GM12878 (cell line): Measurements from ENCODE around the gene DACH1. TPM values are rescaled to one million over a fixed set of nuclear protein-coding genes. Genes with fewer than 3 reads are reported as not detected.

Experiments
- ATAC-seq: fragments of 200-7000 bp; cut with Tn5 transposase; 3 replicates; pipeline ENCODE4 v1.9.1; 2020; ENCODE audit warnings: mild to moderate bottlenecking, moderate library complexity
- BruUV-seq: library from RNA; stranded (reverse); fragments of 400-500 nt; replicated peaks from 2 replicates; lab custom pipeline; 2021; lab: Mats Ljungman, UMichigan
- CTCF ChIA-PET: fragments of 300-600 bp; sonication (Branson Sonifier 250); formaldehyde crosslinking; extraction: SDS; loops from one replicate; lab custom pipeline; 2021; ENCODE audit warnings: inconsistent platforms; lab: Yijun Ruan, JAX
- POLR2A ChIA-PET: fragments of 350-600 bp; formaldehyde crosslinking; extraction: SDS; loops from one replicate; lab custom pipeline; 2021; ENCODE audit warnings: inconsistent platforms; lab: Charles Lee
- RAD21 ChIA-PET: fragments of 300-600 bp; sonication (Branson Sonifier 250); formaldehyde crosslinking; loops from one replicate; lab custom pipeline; 2023; ENCODE audit warnings: antibody characterized with exemption; ENCODE audit not compliant: unreplicated experiment; lab: Charles Lee
- SMC1A ChIA-PET: fragments of 300-600 bp; sonication (Branson Sonifier 250); formaldehyde crosslinking; loops from one replicate; lab custom pipeline; 2023; ENCODE audit not compliant: unreplicated experiment, uncharacterized antibody; lab: Charles Lee
- DNase-seq: peaks from one replicate; pipeline ENCODE4 v3.0.0-alpha.2; 2011; ENCODE audit warnings: low read depth, low spot score
- FAIRE-seq: peaks from 3 replicates; lab custom pipeline; 2011; peaks lifted over from hg19 to GRCh38; lab: Jason Lieb, UNC
- H2AFZ ChIP-seq: 2 replicates; pipeline ENCODE4 v1.6.0; 2011; ENCODE audit warnings: low read depth, low read length, control low read depth; ENCODE audit not compliant: control insufficient read depth
- H3K27ac ChIP-seq: 2 replicates; pipeline ENCODE4 v1.5.1; 2011; ENCODE audit warnings: control low read depth; ENCODE audit not compliant: control insufficient read depth, insufficient read depth
- H3K27me3 ChIP-seq, 2 experiments: replicated peaks in 1 of 2; 2 replicates each; pipeline versions ENCODE4 v1.6.0 to v1.6.1; 2011; ENCODE audit warnings: low read length in 1 of 2; ENCODE audit not compliant: control insufficient read depth in 2 of 2, insufficient read depth in 2 of 2
- H3K36me3 ChIP-seq, 2 experiments: 2 replicates each; pipeline ENCODE4 v1.5.1; 2011; ENCODE audit warnings: low read length in 1 of 2; ENCODE audit not compliant: control insufficient read depth in 2 of 2, insufficient read depth in 2 of 2
- H3K4me1 ChIP-seq: 2 replicates; pipeline ENCODE4 v1.6.1; 2011; ENCODE audit warnings: mild to moderate bottlenecking, low read length, moderate library complexity, mixed read lengths; ENCODE audit not compliant: control insufficient read depth, insufficient read depth
- H3K4me2 ChIP-seq: 2 replicates; pipeline ENCODE4 v1.6.0; 2011; ENCODE audit warnings: control low read depth; ENCODE audit not compliant: control insufficient read depth, insufficient read depth
- H3K4me3 ChIP-seq: fragments of 200-600 bp; sonication (generic); 2 replicates; pipeline ENCODE4 v1.5.1; 2016
- H3K79me2 ChIP-seq: 2 replicates; pipeline ENCODE4 v1.6.0; 2011; ENCODE audit warnings: low read length; ENCODE audit not compliant: control insufficient read depth, insufficient read depth
- H3K9ac ChIP-seq: 2 replicates; pipeline ENCODE4 v1.8.0; 2011; ENCODE audit warnings: low read length, control low read depth, mixed read lengths; ENCODE audit not compliant: control insufficient read depth, insufficient read depth
- H3K9me3 ChIP-seq: replicated peaks from 3 replicates; pipeline ENCODE4 v1.5.1; 2011; ENCODE audit warnings: mild to moderate bottlenecking, low read length; ENCODE audit not compliant: control insufficient read depth, insufficient read depth
- H4K20me1 ChIP-seq: 2 replicates; pipeline ENCODE4 v1.6.0; 2011; ENCODE audit not compliant: control insufficient read depth, insufficient read depth
- BCL11A ChIP-seq: IDR thresholded peaks from 2 replicates; pipeline ENCODE4 v1.6.1; 2011; ENCODE audit warnings: low read depth, low read length
- BMI1 ChIP-seq: fragments of 450-650 bp; IDR thresholded peaks from 2 replicates; pipeline ENCODE4 v1.6.1; 2016; ENCODE audit warnings: mild to moderate bottlenecking, moderate library complexity, borderline replicate concordance
- ETV6 ChIP-seq, 2 experiments: fragments of 450-650 bp in 1 of 2; IDR thresholded peaks in 1 of 2; conservative IDR thresholded peaks in 1 of 2; 2 replicates each; pipeline ENCODE4 v1.6.1; 2014; ENCODE audit warnings: antibody characterized with exemption in 1 of 2, borderline replicate concordance in 1 of 2, low read depth in 1 of 2, mild to moderate bottlenecking in 1 of 2, moderate library complexity in 1 of 2
- FOS ChIP-seq: IDR thresholded peaks from 3 replicates; pipeline ENCODE4 v1.6.1; 2011; ENCODE audit warnings: borderline replicate concordance; ENCODE audit not compliant: insufficient read length; ENCODE audit errors: extremely low read depth
- JUND ChIP-seq: IDR thresholded peaks from 2 replicates; pipeline ENCODE4 v1.6.1; 2012; ENCODE audit warnings: low read depth, mild to moderate bottlenecking, low read length, improper control_type of control experiment, moderate library complexity
- NFXL1 ChIP-seq: fragments of 450-650 bp; IDR thresholded peaks from 2 replicates; pipeline ENCODE4 v1.6.1; 2017; ENCODE audit warnings: antibody characterized with exemption, mild to moderate bottlenecking, borderline replicate concordance
- NFYB ChIP-seq: IDR thresholded peaks from 2 replicates; pipeline ENCODE4 v1.6.1; 2011; ENCODE audit warnings: low read depth, mild to moderate bottlenecking, low read length, improper control_type of control experiment, moderate library complexity; ENCODE audit not compliant: insufficient read depth
- SMAD1 ChIP-seq: fragments of 450-650 bp; IDR thresholded peaks from 2 replicates; pipeline ENCODE4 v1.6.1; 2018; ENCODE audit warnings: mild to moderate bottlenecking, low read depth; ENCODE audit not compliant: partially characterized antibody
- SMARCA5 ChIP-seq: fragments of 450-650 bp; IDR thresholded peaks from 2 replicates; pipeline ENCODE4 v1.6.1; 2017; ENCODE audit warnings: mild to moderate bottlenecking
- STAT3 ChIP-seq: IDR thresholded peaks from 2 replicates; pipeline ENCODE4 v1.6.1; 2011; ENCODE audit warnings: low read depth, low read length, improper control_type of control experiment
- SUPT20H ChIP-seq: IDR thresholded peaks from 2 replicates; pipeline ENCODE4 v1.6.1; 2011; ENCODE audit warnings: low read depth, mild to moderate bottlenecking, low read length, moderate library complexity, borderline replicate concordance; ENCODE audit not compliant: control insufficient read depth
- TARDBP ChIP-seq: IDR thresholded peaks from 2 replicates; pipeline ENCODE4 v1.6.1; 2016; ENCODE audit warnings: borderline replicate concordance
- WGBS: methylation state at CpG from one replicate; pipeline ENCODE4 v1.1.6; 2016; ENCODE audit warnings: low lambda C conversion rate; ENCODE audit not compliant: insufficient replicate concordance, insufficient coverage; ENCODE audit errors: missing lambda C conversion rate; 5-methylcytosine and 5-hydroxymethylcytosine counted together
- in situ Hi-C: fragments of 300-500 bp; cut with MboI; formaldehyde crosslinking; loops from 9 replicates; pipeline ENCODE4 v1.14.3; 2018; ENCODE audit warnings: mixed read lengths
- intact Hi-C: fragments of 100-400 bp; cut with micrococcal nuclease; formaldehyde crosslinking; loops from one replicate; pipeline ENCODE4 v1.14.2; 2022; ENCODE audit not compliant: unreplicated experiment
- polyA plus RNA-seq, 11 experiments: library from polyadenylated mRNA; depleted of rRNA in 4 of 11; unstranded in 6 of 11; stranded (reverse) in 5 of 11; fragments of >200 nt; fragmentation: Nextera tagmentation in 4 of 11; fragmentation: Illumina TruSeq in 1 of 11; extraction: Ambion mirVana in 4 of 11; extraction: Trizol in 1 of 11; gene quantifications; 1 replicate in 1 of 11; 2 replicates in 10 of 11; pipeline versions ENCODE4 v1.2.1 to v1.2.3, GENCODE V29; 2011 to 2016; ENCODE audit warnings: inconsistent platforms in 2 of 11, missing spikeins in 2 of 11, low read depth in 1 of 11
- total RNA-seq, 4 experiments: library from RNA; depleted of rRNA in 3 of 4; stranded (reverse); fragments of >200 nt in 3 of 4; fragmentation: Illumina TruSeq in 1 of 4; extraction: Trizol in 1 of 4; gene quantifications; 2 replicates each; pipeline versions ENCODE4 v1.2.1 to v1.2.3, GENCODE V29; 2013 to 2021
- TF ChIP-seq, protein P1 (sequence below): IDR thresholded peaks from 2 replicates; pipeline ENCODE4 v1.6.1; 2011; ENCODE audit warnings: low read depth, mild to moderate bottlenecking, low read length, moderate library complexity, borderline replicate concordance; ENCODE audit errors: extremely low read depth
- TF ChIP-seq, protein P2 (sequence below): IDR thresholded peaks from 2 replicates; pipeline ENCODE4 v1.6.1; 2012; ENCODE audit warnings: low read depth, low read length, improper control_type of control experiment
- TF ChIP-seq, protein P3 (sequence below): fragments of 150-350 bp; IDR thresholded peaks from 2 replicates; pipeline ENCODE4 v1.6.1; 2014; ENCODE audit warnings: mild to moderate bottlenecking, low read depth, low read length

The DACH1 gene
- total and polyA plus RNA-seq, 10 of the 15 experiments (the other 5 are each of a cell fraction or from before 2014, with no cell fraction given) = 0.05 TPM; not detected in 9

DNA sequence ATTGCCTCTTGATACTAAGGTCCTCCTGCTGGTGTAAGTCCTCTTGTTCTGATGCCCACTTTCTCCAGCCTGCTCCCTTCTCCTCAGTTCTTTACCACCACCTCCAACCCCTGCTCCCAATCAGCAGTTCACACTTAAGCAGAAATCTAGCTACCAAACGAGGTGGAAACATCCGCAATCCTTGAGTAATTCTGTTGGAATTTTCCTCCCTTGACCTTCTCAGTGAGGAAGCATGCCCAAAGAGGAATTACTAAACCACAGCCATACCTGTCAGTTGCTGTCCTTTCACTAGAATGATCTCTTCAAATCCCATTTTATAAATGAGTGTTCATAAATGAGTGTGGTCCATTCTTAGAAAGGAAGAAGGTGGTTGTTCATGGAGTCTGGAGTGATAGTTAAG, 289.9 kb downstream of the DACH1 start:
- in situ Hi-C loops (no loop called here), intact Hi-C loops (no loop called here)
- Histone ChIP-seq H3K4me3 (no peak overlapping the region), H3K9me3 (no peaks in the 10 kb centered on the region), H3K27me3 (no peaks in the 10 kb centered on the region), H3K79me2 (no peaks in the 10 kb centered on the region), H3K27ac (no peak overlapping the region), H3K4me1 (no peaks in the 10 kb centered on the region), H4K20me1 (no peaks in the 10 kb centered on the region), H3K4me2 (no peak overlapping the region), H3K36me3 (no peaks in the 10 kb centered on the region), H2AFZ (no peak overlapping the region), H3K9ac (no peak overlapping the region)
- WGBS = 18% methylated on average over 2 of the region's 2 CpGs
- no peak for ATAC-seq
- BruUV-seq = no TSS peak
- TF ChIP-seq BCL11A (no peak), FOS (no peak), SMAD1 (no peak), TARDBP (no peak), NFYB (no peak), STAT3 (no peak), JUND (no peak), SMARCA5 (no peak), ETV6 (conservative IDR thresholded peaks at IDR 0.05 in 1 of 2, IDR thresholded peaks at IDR 0.05 in 1 of 2; ENCODE audit: borderline replicate concordance in 1 of 2, low read depth in 1 of 2) (no peak), SUPT20H (no peak), BMI1 (no peak), NFXL1 (no peak)
- TF ChIP-seq, protein P1, sequence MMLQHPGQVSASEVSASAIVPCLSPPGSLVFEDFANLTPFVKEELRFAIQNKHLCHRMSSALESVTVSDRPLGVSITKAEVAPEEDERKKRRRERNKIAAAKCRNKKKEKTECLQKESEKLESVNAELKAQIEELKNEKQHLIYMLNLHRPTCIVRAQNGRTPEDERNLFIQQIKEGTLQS = no peak
- TF ChIP-seq, protein P2, sequence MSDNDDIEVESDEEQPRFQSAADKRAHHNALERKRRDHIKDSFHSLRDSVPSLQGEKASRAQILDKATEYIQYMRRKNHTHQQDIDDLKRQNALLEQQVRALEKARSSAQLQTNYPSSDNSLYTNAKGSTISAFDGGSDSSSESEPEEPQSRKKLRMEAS = no peak
- TF ChIP-seq, protein P3, sequence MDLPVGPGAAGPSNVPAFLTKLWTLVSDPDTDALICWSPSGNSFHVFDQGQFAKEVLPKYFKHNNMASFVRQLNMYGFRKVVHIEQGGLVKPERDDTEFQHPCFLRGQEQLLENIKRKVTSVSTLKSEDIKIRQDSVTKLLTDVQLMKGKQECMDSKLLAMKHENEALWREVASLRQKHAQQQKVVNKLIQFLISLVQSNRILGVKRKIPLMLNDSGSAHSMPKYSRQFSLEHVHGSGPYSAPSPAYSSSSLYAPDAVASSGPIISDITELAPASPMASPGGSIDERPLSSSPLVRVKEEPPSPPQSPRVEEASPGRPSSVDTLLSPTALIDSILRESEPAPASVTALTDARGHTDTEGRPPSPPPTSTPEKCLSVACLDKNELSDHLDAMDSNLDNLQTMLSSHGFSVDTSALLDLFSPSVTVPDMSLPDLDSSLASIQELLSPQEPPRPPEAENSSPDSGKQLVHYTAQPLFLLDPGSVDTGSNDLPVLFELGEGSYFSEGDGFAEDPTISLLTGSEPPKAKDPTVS = no peak
- POLR2A ChIA-PET = no interaction called here
- SMC1A ChIA-PET = no interaction called here
- CTCF ChIA-PET = no interaction called here
- no peak for DNase-seq
- RAD21 ChIA-PET = no interaction called here
- FAIRE-seq = no peak
